ENCODE results near the gene PCDH15.

The PCDH15 gene

DNA sequence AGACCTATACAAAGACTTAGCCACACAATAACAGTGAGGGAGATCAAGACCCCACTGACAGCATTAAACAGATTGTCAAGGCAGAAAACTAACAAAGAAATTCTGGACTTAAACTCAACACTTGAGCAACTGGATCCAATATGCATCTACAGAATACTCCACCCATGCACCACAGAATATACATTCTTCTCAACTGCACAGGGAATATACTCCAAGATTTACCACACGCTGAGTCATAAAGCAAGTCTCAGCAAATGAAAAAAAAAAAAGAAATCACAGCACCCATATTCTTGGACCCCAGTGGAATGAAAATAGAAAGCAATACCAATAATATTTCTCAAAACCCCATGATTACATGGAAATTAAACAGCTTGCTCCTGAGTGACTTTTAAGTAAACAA lies 680.2 kb downstream of the PCDH15 start:
- no peak for DNase-seq

DNA sequence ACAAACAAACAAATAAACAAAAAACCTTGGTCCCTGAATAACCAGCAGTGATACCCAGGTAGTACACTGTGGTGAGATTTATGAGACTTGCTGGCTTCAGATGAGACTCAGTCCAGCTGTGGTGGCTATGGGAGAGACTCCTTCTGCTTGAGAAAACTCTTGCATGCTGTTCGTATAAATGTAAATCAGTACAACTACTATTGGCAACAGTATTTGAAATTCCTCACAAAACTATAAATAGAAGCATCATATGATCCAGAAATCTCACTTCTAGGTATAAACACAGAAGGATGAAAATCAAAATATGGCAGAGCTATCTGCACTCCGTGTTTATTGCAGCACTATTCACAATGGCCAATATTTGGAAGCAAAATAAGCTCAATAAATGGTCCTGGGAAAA lies 692.1 kb downstream of the PCDH15 start:
- no peak for DNase-seq

DNA sequence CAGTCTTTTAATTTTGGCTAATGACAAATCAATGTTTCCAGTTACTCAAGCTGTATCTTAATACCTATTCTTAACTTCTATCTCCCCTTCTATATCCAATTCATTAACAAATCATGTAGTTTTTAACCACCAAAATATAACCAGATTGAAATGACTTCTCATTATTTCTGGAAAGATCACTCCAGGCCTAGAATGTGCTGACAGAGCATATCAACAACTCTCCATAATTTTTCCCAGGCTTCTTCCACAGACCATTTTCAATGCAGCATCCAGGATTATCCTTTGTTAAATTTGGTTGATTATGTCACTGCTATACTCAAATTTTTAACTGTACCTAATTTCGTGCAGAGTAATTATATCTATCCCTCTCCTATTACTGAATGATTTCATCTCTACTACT lies 704.1 kb downstream of the PCDH15 start:
- no peak for DNase-seq

DNA sequence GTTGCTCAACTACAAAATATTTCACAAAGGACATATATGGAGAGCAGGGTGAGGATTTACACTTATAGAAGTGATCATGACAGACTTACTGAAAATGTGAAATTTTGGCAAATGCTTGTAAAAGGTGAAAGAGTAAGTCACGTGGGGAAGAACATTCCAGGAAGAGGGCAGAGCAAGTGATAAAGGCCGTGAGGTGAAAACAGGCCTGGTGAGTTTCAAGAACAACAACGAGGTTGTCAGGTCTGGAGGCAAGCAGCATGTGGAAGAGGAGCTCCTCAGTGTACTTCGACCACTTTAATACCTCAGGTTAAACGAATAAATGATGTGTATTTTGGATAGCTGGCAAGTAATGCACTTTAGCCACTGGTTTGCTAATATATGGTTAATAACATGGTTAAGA lies 706.7 kb downstream of the PCDH15 start:
- no peak for DNase-seq

DNA sequence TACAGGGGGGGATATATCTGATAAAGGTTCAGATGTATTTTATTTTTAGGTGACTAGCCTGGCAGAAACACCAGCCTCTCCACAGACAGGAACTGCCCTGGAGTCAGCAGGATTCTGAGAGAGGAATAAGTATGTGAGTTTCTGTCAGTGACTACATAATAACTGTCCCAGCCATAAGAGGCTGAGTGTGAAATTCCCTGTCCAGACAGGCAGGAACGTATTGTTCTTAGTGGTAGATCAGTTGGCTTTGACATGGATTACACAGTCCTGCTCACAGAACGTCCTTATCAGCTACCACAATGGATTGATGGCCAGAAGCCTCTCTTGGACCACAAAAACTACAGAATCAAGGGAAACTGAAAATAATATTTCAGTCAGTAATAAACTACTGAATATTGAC lies 709.8 kb downstream of the PCDH15 start:
- no peak for DNase-seq

DNA sequence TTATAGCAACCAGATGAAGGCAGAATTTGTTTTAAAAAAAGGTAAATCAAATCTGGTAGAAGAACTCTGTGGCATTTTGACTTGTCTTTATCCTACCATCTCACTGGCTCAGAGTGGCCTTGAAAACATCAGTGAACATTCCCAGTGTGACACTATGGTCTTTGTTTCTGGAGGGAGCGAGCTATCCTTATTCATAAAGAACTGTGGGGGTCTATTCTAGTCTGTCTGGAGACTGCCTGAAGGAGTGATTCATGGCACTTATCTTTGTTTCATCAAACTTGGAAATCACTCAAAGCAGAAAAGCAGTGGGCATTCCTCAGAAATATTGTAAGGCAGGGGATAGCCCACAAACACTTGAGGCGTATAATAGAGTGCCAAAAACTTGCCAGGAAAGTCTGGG lies 719.1 kb downstream of the PCDH15 start:
- no peak for DNase-seq

DNA sequence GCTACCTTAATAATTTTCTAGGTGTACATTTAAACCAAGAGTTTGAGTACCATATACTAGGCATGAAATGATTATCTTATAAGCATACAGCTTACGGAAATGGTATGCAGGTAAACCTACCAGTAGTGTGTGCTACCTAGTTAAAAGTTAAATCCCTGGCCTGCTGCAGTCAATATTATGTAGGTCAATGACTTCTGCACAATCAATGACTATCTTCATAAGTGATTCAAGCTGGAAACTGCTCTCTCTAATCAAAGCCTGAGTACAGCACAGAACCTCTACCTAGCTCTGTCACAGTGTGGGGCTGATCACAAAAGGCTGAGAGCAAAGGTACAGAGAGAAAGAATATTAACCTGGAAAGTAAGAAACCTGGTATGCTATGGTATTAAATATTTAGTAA lies 733.7 kb downstream of the PCDH15 start:
- no peak for DNase-seq

DNA sequence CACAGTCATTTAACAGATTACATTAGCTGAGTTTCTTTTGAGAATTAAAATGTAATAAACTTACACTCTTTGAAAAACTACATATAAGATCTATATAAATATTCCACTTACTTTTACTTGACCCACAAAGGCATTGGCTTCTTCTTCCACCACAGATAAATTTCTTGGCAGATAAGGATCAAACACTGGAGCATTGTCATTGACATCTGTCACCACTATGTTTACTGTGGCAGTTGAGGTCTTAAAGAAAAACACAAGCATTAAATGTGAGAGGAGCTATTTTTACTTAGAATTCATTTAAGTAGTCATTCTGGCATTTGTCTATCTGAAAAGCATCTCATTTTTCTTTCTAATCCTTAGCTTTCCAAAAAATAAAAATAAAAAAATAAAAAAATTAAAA lies 734.4 kb downstream of the PCDH15 start:
- no peak for DNase-seq

DNA sequence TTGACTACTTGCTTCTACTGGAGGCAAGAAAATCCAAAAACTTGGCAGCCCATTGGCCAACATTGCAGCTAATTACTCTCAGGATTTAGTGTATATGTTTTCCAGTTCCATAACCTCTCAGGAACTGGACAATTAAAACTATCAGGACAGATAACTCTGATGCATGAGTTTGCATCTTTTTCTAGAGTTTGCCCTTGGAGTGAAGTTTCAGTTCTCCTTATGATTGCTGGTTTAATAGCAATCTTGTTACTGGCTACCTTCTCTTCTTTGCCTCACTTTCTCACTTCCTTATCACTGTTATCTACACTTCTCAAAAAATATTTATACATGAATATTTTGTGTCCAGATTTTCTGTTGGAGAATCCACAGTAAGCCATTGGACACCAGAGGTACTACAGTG lies 735.9 kb downstream of the PCDH15 start:
- DNase-seq, result no peak

DNA sequence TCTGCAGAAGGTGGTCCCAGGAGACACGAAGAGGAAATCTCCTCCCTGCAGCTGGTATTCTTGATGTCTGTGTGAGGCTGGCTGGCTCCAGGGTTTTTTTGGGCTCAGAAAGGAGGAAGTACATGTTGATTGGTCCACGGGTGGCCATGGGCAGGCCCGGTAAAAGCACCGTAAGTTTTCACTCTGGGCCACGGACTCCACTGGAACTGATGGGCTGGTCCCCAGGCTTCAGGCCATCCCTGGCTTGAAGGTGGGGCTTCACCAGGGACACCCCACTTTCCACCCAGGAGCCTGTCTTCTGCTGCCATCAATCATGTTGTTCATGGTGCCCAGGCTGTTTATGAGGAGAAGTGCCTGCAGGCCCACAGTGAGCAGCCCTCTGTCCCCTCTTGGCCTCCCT lies 736.8 kb downstream of the PCDH15 start:
- DNase-seq, result no peak

DNA sequence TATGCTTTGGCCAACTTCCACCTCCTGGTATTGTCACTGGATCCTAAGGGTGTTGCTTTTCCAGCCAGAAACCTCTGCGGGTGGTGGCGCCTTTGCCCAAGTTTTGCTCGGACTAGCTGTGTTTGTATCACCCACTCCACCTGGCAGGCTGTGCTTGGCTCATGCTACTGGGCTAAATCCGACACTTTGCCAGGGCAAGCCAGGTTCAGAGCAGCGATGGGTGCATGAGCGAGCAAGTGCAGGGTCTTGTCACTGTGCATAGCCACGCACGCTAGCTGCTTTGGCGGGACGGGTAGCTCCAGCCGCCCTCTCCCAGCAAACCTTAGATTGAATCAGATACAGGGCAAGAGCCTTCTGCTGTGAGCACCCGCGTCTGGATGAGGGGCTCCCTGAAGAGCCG lies 737.5 kb downstream of the PCDH15 start:
- no peak for DNase-seq

DNA sequence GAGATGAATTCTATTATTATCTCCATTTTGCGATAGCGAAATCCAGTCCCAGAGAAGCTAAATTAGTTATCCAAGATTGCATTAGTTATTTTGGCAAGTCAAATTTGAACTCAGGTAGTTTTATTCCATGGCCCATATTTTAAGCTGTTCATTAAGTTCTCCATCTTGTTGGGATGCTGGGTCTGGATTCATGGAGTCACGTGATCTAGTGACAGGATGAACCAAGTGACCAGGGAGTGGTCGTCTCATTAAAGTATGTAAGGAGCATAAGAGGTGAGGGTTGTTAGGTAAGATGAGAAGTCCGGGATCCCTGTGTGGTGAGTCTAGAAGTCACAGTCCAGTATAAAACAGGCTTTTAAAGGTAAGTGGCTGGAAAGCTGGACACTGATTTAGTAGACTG lies 740.5 kb downstream of the PCDH15 start:
- DNase-seq, result no peak

DNA sequence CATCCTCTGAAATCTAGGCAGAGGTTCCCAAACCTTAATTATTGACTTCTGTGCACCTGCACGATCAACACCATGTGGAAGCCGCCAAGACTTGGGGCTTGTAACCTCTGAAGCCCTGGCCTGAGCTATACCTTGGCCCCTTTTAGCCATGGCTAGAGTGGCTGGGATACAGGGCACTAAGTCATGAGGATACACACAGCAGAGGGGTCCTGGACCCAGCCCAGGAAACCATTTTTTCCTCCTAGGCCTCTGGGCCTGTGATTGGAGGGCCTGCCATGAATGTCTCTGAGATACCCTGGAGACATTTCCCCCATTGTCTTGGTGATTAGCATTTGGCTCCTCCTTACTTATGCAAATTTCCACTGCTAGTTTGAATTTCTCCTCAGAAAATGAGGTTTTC lies 743.7 kb downstream of the PCDH15 start:
- DNase-seq, result no peak

DNA sequence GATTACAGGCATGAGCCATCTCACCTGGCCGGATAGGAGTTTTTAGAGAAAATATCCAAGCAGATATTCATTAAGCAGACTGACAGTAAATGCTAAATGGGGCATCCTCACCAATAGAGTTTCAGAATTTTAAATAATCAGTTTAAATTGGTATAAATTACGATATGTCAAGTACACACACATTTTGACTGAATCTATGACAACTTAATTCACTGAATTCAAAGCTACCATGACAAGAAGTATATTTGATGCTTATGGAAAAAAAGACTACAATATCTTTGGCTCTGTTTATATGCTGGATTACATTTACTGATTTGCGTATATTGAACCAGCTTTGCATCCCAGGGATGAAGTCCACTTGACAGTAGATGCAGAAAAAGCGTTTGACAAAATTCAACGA lies 774.7 kb downstream of the PCDH15 start:
- no peak for DNase-seq

DNA sequence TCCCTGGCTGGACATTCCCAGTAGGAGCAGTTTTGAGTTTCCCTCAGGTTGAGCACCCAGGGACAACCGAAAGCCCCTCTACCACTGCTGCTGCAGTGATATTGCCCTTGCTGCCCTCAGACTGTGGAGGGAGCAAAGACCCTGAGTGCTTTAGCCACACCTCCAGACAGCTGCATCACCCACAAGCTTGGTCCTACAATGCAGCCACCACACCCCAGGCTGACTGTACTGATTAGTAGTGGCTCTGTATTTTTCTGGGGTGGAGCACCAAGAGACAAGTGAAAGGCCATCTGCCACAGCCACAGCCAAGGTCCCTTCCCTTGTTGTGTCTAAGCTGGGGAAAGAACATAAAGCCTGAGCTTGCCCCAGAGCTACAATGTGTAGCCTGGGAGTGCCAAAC lies 789.9 kb downstream of the PCDH15 start:
- DNase-seq, result no peak

DNA sequence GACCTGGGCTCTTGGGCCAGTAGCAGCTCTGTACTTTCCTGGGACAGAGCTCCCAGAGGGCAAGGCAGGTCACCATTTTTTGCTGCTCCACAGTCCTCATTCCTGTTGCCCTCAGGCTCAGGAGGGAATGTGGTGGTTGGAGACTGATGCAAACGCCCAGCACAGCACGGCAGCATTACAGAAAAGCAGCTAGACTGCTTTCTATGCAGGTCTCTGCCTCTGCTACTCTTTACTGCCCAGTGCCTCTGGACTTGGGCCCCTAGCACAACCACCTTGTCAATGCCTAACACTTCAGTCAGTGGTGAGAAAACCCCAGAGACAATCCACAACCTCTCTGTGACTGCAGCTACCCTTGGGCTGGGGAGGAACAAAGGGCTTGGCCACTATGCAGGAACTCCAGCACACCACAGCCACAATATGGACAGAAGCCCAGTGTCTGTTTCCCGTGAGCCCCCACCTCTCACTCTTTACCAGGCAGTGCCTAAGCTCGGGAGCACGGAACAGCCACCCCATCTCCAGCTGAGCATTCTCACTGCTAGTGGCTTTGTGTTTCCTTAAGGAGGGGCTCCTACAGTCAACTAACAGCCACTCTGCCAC lies 790.6 kb downstream of the PCDH15 start:
- no peak for DNase-seq

DNA sequence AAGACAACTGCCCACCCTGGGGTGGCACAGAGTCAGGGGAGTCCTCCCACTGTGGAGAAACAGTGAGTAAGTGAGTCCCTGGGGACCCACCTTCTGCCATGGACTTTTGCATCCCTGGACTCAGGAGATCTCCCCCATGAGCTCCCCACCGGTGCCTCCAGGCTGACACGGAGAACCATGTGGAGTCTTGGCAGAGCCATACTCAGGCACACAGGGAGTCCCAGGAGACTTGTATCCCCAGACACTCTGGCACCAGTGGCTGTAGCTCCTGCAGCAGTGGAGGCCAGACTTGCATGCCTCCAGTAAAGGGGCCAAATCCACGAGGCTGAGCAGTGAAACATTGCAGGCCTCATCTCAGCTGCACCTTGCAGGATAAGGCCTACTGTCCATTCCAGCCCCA lies 791.4 kb downstream of the PCDH15 start:
- DNase-seq, result no peak

DNA sequence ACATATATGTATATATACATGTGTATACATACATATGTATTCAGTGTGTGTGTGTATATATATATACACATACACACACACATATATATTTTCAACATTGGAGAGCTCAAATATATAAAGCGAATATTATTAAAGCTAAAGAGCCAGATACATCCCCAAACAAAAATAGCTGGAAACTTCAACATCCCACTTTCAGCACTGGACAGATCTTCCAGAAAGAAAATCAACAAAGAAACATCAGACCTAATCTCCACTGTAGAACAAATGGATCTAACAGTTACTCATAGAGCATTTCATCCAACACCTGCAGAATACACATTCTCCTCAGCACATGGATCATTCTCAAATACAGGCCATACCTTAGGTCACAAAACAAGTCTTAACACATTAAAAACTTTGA lies 799.0 kb downstream of the PCDH15 start:
- no peak for DNase-seq

DNA sequence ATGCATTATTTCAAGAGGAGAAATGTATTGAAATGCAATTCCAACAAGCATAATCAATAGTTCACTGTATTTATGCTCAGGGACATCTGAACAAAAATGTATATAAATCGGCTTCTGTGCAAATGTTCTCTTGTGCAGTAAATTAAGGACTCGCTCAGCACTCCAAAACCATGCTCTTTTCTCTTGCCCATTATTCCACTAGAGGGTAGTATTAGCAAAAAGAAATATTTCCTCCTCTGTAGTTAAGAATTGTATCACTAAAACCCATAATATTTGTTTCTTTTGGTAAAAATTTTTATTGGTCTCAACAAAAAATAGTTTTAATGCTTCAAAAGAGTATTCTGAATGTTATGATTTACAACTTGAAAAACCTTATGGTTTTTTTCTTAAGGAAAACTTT lies 803.1 kb downstream of the PCDH15 start:
- no peak for DNase-seq

DNA sequence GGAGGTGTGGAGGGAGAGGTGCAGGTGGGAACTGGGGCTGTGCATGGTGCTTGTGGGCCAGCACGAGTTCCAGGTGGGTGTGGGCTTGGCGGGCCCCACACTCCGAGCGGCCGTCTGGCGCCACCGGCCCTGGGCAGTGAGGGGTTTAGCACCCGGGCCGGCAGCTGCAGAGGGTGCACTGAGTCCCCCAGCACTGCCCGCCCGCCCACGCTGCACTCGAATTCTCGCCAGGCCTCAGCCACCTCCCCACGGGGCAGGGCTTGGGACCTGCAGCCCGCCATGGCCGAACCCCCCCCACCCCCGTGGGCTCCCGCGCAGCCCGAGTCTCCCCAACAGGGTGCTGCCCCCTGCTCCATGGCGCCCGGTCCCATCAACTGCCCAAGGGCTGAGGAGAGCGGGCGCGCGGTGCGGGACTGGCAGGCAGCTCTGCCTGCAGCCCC lies 810.2 kb downstream of the PCDH15 start:
- no peak for DNase-seq

DNA sequence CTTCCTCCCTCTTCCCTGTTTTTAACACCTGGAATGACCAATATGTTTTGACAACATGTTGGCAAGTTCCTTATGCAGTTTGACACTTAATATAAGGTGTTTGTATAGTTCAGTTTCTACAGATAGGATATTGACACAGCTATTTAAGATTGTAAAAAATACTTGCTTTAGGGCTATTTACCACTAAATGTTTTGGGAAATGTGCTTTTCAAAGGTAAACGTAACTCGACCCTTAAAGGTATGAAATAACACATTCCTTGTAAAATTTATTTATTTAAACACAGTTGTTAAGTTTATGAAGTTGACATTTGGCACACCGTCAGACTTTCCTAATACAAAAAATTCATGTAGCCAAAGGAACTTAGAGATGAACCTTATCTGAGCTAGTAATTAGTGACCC lies 817.6 kb downstream of the PCDH15 start:
- DNase-seq, result no peak

DNA sequence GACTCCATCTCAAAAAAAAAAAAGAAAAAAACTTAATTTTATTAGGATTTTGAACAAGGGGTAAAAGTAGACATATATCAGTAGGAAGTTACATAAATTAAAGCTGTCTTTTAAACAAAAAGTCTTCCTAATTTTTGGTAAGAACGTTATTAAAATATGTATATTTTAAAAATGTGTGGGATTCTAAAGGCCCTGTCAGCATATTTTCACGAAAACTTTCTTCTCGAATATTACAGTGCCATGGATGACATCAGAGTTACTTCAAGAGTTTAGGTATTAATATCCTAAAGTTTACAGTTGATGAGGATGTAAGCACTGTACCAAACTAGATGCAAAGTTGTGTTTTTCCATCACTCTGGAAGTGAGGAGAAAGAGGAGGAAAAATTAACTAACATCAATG lies 820.8 kb downstream of the PCDH15 start:
- no peak for DNase-seq

DNA sequence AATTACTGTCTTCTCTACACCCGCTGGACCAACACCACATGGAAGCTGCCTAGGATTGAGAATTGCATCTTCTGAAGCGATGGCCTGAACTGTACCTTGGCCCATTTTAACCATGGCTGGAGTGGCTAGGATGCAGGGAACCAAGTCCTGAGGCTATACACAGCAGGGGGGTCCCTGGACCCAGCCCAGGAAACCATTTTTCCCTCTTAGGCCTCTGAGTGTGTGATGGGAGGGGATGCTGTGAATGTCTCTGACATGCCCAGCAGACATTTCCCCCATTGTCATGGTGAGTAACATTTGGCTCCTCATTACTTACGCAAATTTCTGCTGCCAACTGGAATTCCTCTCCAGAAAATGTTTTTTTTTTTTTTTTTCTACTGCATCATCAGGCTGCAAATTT lies 822.7 kb downstream of the PCDH15 start:
- no peak for DNase-seq

DNA sequence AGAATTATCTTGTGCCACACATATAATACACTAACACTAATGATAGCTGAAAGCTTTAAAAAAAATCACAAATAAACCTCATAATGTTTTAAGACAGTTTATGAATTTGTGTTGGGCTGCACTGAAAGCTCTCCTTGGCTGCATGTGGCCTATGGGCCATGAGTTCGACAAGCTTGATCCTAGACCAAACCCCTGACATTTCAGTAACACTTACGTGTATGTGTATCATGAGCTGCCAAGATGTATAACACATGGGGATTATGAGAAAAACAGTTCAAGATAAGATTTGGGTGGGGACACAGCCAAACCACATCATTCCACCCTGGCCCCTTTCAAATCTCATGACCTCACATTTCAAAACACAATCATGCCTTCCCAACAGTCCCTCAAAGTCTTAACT lies 823.8 kb downstream of the PCDH15 start:
- DNase-seq, result no peak

DNA sequence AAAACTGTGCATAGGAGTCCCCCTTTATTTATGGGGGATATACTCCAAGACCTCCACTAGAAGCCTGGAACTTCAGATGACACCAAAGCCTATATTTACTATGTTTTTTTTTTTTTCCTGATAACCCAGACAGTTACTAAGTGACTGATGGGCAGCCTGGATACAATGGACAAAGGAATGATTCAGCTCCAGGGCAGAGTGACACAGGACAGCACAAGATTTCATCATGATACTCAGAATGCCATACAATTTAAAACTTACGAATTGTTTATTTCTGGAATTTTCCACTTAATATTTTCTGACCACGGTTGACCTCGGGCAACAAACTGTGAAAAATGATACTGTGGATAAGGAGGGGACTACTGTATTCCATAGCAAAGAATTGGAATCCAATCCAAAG lies 843.6 kb downstream of the PCDH15 start:
- DNase-seq, result no peak

DNA sequence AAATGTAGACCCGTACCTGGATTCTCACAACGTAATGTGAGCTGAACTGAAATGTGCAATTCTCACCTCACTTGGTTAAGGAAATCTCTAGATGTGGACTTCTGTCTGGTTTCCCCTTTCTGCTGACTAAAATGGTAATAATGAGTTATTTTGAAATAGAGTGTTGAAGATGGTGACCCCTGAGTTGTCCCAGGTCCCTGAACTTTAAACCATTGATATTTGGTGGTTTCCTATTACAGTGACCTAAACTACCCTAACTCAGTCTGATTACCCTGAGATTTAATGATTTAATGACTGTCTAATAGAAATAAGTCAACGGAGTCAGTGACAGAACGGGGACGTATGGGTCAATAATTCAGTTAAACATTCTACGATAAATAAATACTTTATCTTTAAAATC lies 845.9 kb downstream of the PCDH15 start:
- no peak for DNase-seq

All from activated CD8-positive, alpha-beta memory T cell treated with anti-CD3 and anti-CD28 coated beads for 24 hours (primary cell).